A673 (cell line): ENCODE measurements around the gene ZNF865.

Source experiments
- CTCF ChIP-seq: fragments of 300-800, 200-600 bp; sonication (generic); conservative IDR thresholded peaks from 2 replicates; pipeline ENCODE4 v1.5.1; 2017; ENCODE audit warnings: low read depth, mild to moderate bottlenecking, antibody characterized with exemption, low read length, moderate library complexity, mixed read lengths
- EZH2 ChIP-seq: fragments of 200-600 bp; sonication (generic); IDR thresholded peaks from 2 replicates; pipeline ENCODE4 v1.6.1; 2017; ENCODE audit warnings: borderline replicate concordance, low read depth, mild to moderate bottlenecking, mixed read lengths, antibody characterized with exemption, low read length; ENCODE audit not compliant: poor library complexity, severe bottlenecking

GRCh38 chr19:55613930-55614710, 8.7 kb downstream of the ZNF865 start:
- TF ChIP-seq CTCF (no peak), EZH2 (no peak)
